Endothelial cell of umbilical vein (primary cell): ENCODE measurements around the gene COL18A1. TPM values are rescaled to one million over a fixed set of nuclear protein-coding genes. Genes with fewer than 3 reads are reported as not detected.

Experiments
- BruUV-seq: library from RNA; stranded (reverse); fragments of 400-500 nt; replicated peaks from 2 replicates; lab custom pipeline; 2021; lab: Mats Ljungman, UMichigan
- CTCF ChIA-PET: fragments of 300-600, 350-600 bp; sonication (Branson Sonifier 250); formaldehyde crosslinking; loops from one replicate; lab custom pipeline; 2021; ENCODE audit warnings: antibody characterized with exemption, inconsistent platforms; lab: Charles Lee
- POLR2A ChIA-PET: fragments of 300-600, 350-600 bp; sonication (Branson Sonifier 250); formaldehyde crosslinking; loops from one replicate; lab custom pipeline; 2021; ENCODE audit warnings: antibody characterized with exemption, inconsistent platforms; lab: Charles Lee
- DNase-seq: peaks from one replicate; pipeline ENCODE4 v3.0.0-alpha.2; 2011; ENCODE audit warnings: low read depth, low spot score
- FAIRE-seq: peaks from 2 replicates; lab custom pipeline; 2011; peaks lifted over from hg19 to GRCh38; lab: Jason Lieb, UNC
- H2AFZ ChIP-seq: 2 replicates; pipeline ENCODE4 v1.6.0; 2012; ENCODE audit warnings: low read depth, low read length, control low read depth, inconsistent platforms
- H3K27ac ChIP-seq: 2 replicates; pipeline ENCODE4 v1.5.1; 2011; ENCODE audit warnings: low read depth, mild to moderate bottlenecking, control low read depth, low read length, moderate library complexity; ENCODE audit not compliant: insufficient read depth
- H3K27me3 ChIP-seq, 2 experiments: 2 replicates each; pipeline versions ENCODE4 v1.6.0 to v1.6.1; 2011; ENCODE audit warnings: low read length in 2 of 2, mixed read lengths in 1 of 2; ENCODE audit not compliant: control insufficient read depth in 2 of 2, insufficient read depth in 2 of 2
- H3K36me3 ChIP-seq, 2 experiments: 2 replicates in 1 of 2; 3 replicates in 1 of 2; pipeline ENCODE4 v1.5.1; 2011; ENCODE audit warnings: low read length in 2 of 2, mild to moderate bottlenecking in 1 of 2, moderate library complexity in 1 of 2; ENCODE audit not compliant: control insufficient read depth in 2 of 2, insufficient read depth in 2 of 2; ENCODE audit errors: extremely low read depth in 1 of 2
- H3K4me1 ChIP-seq: 3 replicates; pipeline ENCODE4 v1.5.1; 2011; ENCODE audit warnings: mild to moderate bottlenecking, low read length; ENCODE audit not compliant: control insufficient read depth, insufficient read depth; ENCODE audit errors: extremely low read depth
- H3K4me2 ChIP-seq: 2 replicates; pipeline ENCODE4 v1.6.1; 2011; ENCODE audit warnings: low read length, control low read depth, mixed read lengths; ENCODE audit not compliant: insufficient read depth
- H3K4me3 ChIP-seq, 3 experiments: fragments of 200-600 bp in 1 of 3; sonication (generic), shearing (Covaris generic) in 1 of 3; replicated peaks in 1 of 3; 2 replicates each; pipeline ENCODE4 v1.5.1; 2011 to 2016; ENCODE audit warnings: control low read depth in 3 of 3, low read length in 3 of 3, mild to moderate bottlenecking in 2 of 3, inconsistent platforms in 1 of 3, low read depth in 1 of 3, moderate library complexity in 1 of 3; ENCODE audit not compliant: insufficient read depth in 1 of 3
- H3K79me2 ChIP-seq: 2 replicates; pipeline ENCODE4 v1.6.0; 2012; ENCODE audit warnings: low read length, inconsistent platforms; ENCODE audit not compliant: control insufficient read depth, insufficient read depth
- H3K9ac ChIP-seq: replicated peaks from 2 replicates; pipeline ENCODE3; 2011; ENCODE audit warnings: low read length, control low read depth; ENCODE audit not compliant: insufficient read depth; ENCODE audit errors: extremely low read depth
- H3K9me1 ChIP-seq: replicated peaks from 3 replicates; pipeline ENCODE4 v1.6.0; 2011; ENCODE audit warnings: mild to moderate bottlenecking, low read length; ENCODE audit not compliant: control insufficient read depth, insufficient read depth; ENCODE audit errors: extremely low read depth
- H3K9me3 ChIP-seq: replicated peaks from 2 replicates; pipeline ENCODE4 v1.5.1; 2012; ENCODE audit warnings: low read length, inconsistent platforms; ENCODE audit not compliant: control insufficient read depth, insufficient read depth
- H4K20me1 ChIP-seq: replicated peaks from 2 replicates; pipeline ENCODE3; 2011; ENCODE audit warnings: mild to moderate bottlenecking, low read length; ENCODE audit not compliant: control insufficient read depth, insufficient read depth; ENCODE audit errors: extremely low read depth
- CTCF ChIP-seq, 2 donors: IDR thresholded peaks; 1 replicate in 1 of 2; 2 replicates in 1 of 2; pipeline ENCODE4 v1.5.1; 2011; ENCODE audit warnings: low read length in 2 of 2, mild to moderate bottlenecking in 2 of 2, moderate library complexity in 2 of 2, control low read depth in 1 of 2, inconsistent platforms in 1 of 2, low read depth in 1 of 2; ENCODE audit not compliant: insufficient read depth in 1 of 2; ENCODE audit errors: extremely low read depth in 1 of 2
- EZH2 ChIP-seq: IDR thresholded peaks from 2 replicates; pipeline ENCODE4 v1.6.1; 2012; ENCODE audit warnings: borderline replicate concordance, low read depth, mild to moderate bottlenecking, moderate library complexity, low read length, inconsistent platforms; ENCODE audit not compliant: severe bottlenecking
- FOS ChIP-seq: IDR thresholded peaks from 2 replicates; pipeline ENCODE4 v1.6.1; 2011; ENCODE audit warnings: mild to moderate bottlenecking, low read length, moderate library complexity, borderline replicate concordance; ENCODE audit not compliant: insufficient read depth
- GATA2 ChIP-seq: IDR thresholded peaks from 2 replicates; pipeline ENCODE4 v1.7.0; 2011; ENCODE audit warnings: low read depth, mild to moderate bottlenecking, moderate library complexity, mixed read lengths, low read length; ENCODE audit not compliant: insufficient read length, insufficient read depth
- JUN ChIP-seq: IDR thresholded peaks from 2 replicates; pipeline ENCODE4 v1.6.1; 2011; ENCODE audit warnings: borderline replicate concordance, low read depth; ENCODE audit not compliant: insufficient read length, insufficient read depth
- MAX ChIP-seq: IDR thresholded peaks from 2 replicates; pipeline ENCODE4 v1.6.1; 2011; ENCODE audit not compliant: insufficient read depth, insufficient read length
- MYC ChIP-seq: IDR thresholded peaks from one replicate; pipeline ENCODE4 v1.6.1; 2011; ENCODE audit warnings: mild to moderate bottlenecking, low read depth, low read length
- POLR2A ChIP-seq: IDR thresholded peaks from 2 replicates; pipeline ENCODE4 v1.6.1; 2012; ENCODE audit warnings: low read depth, mild to moderate bottlenecking, control low read depth, low read length
- POLR2AphosphoS5 ChIP-seq: IDR thresholded peaks from 2 replicates; pipeline ENCODE4 v1.6.1; 2012; ENCODE audit warnings: low read depth, mild to moderate bottlenecking, control low read depth, low read length, moderate library complexity; ENCODE audit not compliant: insufficient read depth
- dilution Hi-C: fragments of 300-500 bp; cut with MboI; formaldehyde crosslinking; loops from one replicate; pipeline ENCODE4 v1.15.0; 2019; ENCODE audit warnings: low sequenced_read_pairs; ENCODE audit not compliant: extremely low pct_ligation_motif_present
- intact Hi-C: fragments of 100-400 bp; cut with micrococcal nuclease; formaldehyde crosslinking; loops from one replicate; pipeline ENCODE4 v1.10.0; 2022
- polyA plus RNA-seq, 4 experiments: library from polyadenylated mRNA; depleted of rRNA in 3 of 4; stranded (reverse) in 3 of 4; unstranded in 1 of 4; fragments of >200 nt; gene quantifications; 2 replicates each; pipeline versions ENCODE4 v1.2.1 to v1.2.3, GENCODE V29; 2011 to 2012; ENCODE audit warnings: missing spikeins in 1 of 4
- total RNA-seq: library from RNA; stranded (reverse); gene quantifications from 2 replicates; pipeline ENCODE4 v1.2.3, GENCODE V29; 2021

Gene COL18A1
- total and polyA plus RNA-seq, 2 donors (not counting 3 experiments of a cell fraction or from before 2014, with no cell fraction given) = 198 to 252 TPM

- Histone ChIP-seq H2AFZ (no peak overlapping the region), H3K79me2 (peaks cover 17% of the 10 kb centered on the region), H3K4me2 (peak overlapping the region; percentile 59), H3K36me3 (peaks cover 0 to 10% of the 10 kb centered on the region in 2 experiments), H3K4me1 (peaks cover 21% of the 10 kb centered on the region), H3K27me3 (no peaks in the 10 kb centered on the region), H3K27ac (peak overlapping the region; percentile 84), H3K9ac (peak overlapping the region; percentile 50), H4K20me1 (no peaks in the 10 kb centered on the region), H3K9me1 (no peaks in the 10 kb centered on the region), H3K9me3 (no peaks in the 10 kb centered on the region), H3K4me3 (no peak overlapping the region)
- TF ChIP-seq FOS (no peak), POLR2AphosphoS5 (no peak), GATA2 (no peak), MYC (no peak), EZH2 (no peak), POLR2A (no peak), CTCF (IDR thresholded peaks at IDR 0.05; ENCODE audit: extremely low read depth in 1 of 2, insufficient read depth in 1 of 2, low read depth in 1 of 2, low read length in 2 of 2) (no peak), MAX (no peak), JUN (no peak)
- ChIA-PET CTCF (no interaction called here), POLR2A (no interaction called here)
- intact Hi-C loops = loop anchor here (2.0 kb wide), 1 partner anchor 16 kb away; no protein-coding TSS in a partner anchor
- DNase-seq = no peak
- dilution Hi-C loops = no loop called here
- no peak for FAIRE-seq
- BruUV-seq = no TSS peak
Measured at GRCh38 chr21:45519182-45519581, 114.2 kb downstream of the COL18A1 start.
